Vagina (tissue), 2 donors: ENCODE results near the gene GNG2. TPM values are rescaled to one million over a fixed set of nuclear protein-coding genes. Genes with fewer than 3 reads are reported as not detected.

ENCODE experiments used
- DNase-seq, 2 donors: peaks; one replicate each; pipeline ENCODE4 v3.0.0-alpha.2; 2017; ENCODE audit errors: extremely low spot score in 2 of 2
- H3K27ac ChIP-seq: fragments of 200-600 bp; sonication (generic); one replicate; pipeline ENCODE4 v1.5.1; 2019
- H3K27me3 ChIP-seq: fragments of 200-600 bp; sonication (generic); one replicate; pipeline ENCODE4 v1.5.1; 2019
- H3K36me3 ChIP-seq, 2 donors: fragments of 200-600 bp; sonication (generic); one replicate each; pipeline ENCODE4 v1.5.1; 2017 to 2019
- H3K4me1 ChIP-seq: fragments of 200-600 bp; sonication (generic); one replicate; pipeline ENCODE4 v1.5.1; 2019
- H3K4me3 ChIP-seq, 2 donors: fragments of 200-600 bp; sonication (generic); 1 replicate in 1 of 2; 2 replicates in 1 of 2; pipeline ENCODE4 v1.5.1; 2016 to 2019
- H3K9me3 ChIP-seq: fragments of 200-600 bp; sonication (generic); one replicate; pipeline ENCODE4 v1.5.1; 2019
- POLR2A ChIP-seq, 2 donors: fragments of 450-650 bp; IDR thresholded peaks; one replicate each; pipeline ENCODE4 v1.6.1; 2017; ENCODE audit warnings: antibody characterized with exemption in 2 of 2, mild to moderate bottlenecking in 2 of 2, moderate library complexity in 2 of 2
- POLR2AphosphoS5 ChIP-seq, 2 donors: sonication (generic); formaldehyde crosslinking; IDR thresholded peaks; one replicate each; pipeline ENCODE4 v1.9.0; 2017; ENCODE audit warnings: antibody characterized with exemption in 2 of 2, mild to moderate bottlenecking in 2 of 2, low read depth in 1 of 2; ENCODE audit not compliant: insufficient read depth in 1 of 2
- intact Hi-C: fragments of 100-400 bp; cut with DNase I; formaldehyde crosslinking; loops from one replicate; pipeline ENCODE4 v1.15.1; 2023
- total RNA-seq: library from RNA; depleted of rRNA; stranded (reverse); fragments of >200 nt; gene quantifications from one replicate; pipeline ENCODE4 v1.2.3, GENCODE V29; 2016
- TF ChIP-seq, protein P1 (sequence below), 3 experiments: fragments of 450-650 bp in 2 of 3; fragments of 200-600 bp in 1 of 3; sonication (generic) in 1 of 3; IDR thresholded peaks; one replicate each; pipeline ENCODE4 v1.5.1; 2017 to 2019; ENCODE audit warnings: antibody characterized with exemption in 3 of 3, mild to moderate bottlenecking in 2 of 3, moderate library complexity in 2 of 3

GNG2 gene
- total RNA-seq, 1 donor from 2014 or later, result 12.8 TPM

DNA sequence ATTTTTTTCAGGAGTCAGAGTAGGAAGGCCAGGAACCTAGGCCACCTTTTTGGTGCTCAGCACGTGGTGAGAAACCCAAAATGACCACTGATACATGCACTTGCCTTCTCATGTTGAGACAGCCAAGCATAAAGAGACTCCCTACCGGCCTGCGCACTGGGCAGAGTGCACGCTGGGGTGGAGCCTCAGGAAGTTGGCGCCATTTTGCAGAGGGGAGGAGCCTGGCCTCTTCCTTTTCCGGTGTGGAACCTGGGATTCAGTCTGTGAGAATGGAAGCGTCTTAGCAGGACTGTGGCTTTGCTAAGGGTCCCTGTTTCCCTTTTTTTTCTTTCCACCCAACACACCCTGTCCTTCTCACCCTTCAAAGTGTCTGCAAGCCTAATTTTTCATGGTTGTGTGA lies 66.0 kb downstream of the GNG2 start:
- intact Hi-C loops, result no loop called here
- Histone ChIP-seq H3K9me3 (no peaks in the 10 kb centered on the region), H3K4me1 (no peaks in the 10 kb centered on the region), H3K4me3 (no peak overlapping the region), H3K36me3 (no peaks in the 10 kb centered on the region), H3K27ac (no peak overlapping the region), H3K27me3 (no peaks in the 10 kb centered on the region)
- DNase-seq, result no peak
- TF ChIP-seq POLR2AphosphoS5 (IDR thresholded peaks at IDR 0.05; ENCODE audit: insufficient read depth in 1 of 2, low read depth in 1 of 2), result no peak
- TF ChIP-seq, protein P1, sequence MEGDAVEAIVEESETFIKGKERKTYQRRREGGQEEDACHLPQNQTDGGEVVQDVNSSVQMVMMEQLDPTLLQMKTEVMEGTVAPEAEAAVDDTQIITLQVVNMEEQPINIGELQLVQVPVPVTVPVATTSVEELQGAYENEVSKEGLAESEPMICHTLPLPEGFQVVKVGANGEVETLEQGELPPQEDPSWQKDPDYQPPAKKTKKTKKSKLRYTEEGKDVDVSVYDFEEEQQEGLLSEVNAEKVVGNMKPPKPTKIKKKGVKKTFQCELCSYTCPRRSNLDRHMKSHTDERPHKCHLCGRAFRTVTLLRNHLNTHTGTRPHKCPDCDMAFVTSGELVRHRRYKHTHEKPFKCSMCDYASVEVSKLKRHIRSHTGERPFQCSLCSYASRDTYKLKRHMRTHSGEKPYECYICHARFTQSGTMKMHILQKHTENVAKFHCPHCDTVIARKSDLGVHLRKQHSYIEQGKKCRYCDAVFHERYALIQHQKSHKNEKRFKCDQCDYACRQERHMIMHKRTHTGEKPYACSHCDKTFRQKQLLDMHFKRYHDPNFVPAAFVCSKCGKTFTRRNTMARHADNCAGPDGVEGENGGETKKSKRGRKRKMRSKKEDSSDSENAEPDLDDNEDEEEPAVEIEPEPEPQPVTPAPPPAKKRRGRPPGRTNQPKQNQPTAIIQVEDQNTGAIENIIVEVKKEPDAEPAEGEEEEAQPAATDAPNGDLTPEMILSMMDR (IDR thresholded peaks at IDR 0.05), result no peak
- no peak for TF ChIP-seq POLR2A (IDR thresholded peaks at IDR 0.05)

DNA sequence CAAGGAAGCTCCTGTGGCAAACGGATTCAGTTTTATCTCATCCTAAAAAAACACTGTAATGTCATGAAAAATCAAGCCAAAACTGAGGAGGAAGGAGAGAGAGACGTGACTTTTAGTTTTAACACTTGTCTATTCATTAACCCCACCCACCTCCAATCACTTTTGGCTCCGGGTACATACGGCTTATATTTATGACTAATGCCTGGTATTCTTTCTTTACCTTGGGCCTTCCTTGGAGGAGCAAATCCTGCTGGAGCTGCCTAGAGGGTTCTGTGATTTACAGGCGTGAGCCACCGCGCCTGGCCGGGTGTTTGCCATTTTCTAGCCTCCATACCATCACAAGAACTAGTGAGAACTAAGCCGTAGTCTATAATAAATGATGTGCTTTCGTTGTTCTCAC lies 68.2 kb downstream of the GNG2 start:
- H3K9me3 ChIP-seq, result no peaks in the 10 kb centered on the region
- intact Hi-C loops, result no loop called here
- no peaks in the 10 kb centered on the region for H3K4me1 ChIP-seq
- H3K36me3 ChIP-seq, result no peaks in the 10 kb centered on the region
- TF ChIP-seq POLR2AphosphoS5 (IDR thresholded peaks at IDR 0.05; ENCODE audit: insufficient read depth in 1 of 2, low read depth in 1 of 2), result no peak
- TF ChIP-seq, protein P1 (IDR thresholded peaks at IDR 0.05), result no peak
- no peak overlapping the region for H3K4me3 ChIP-seq
- no peak overlapping the region for H3K27ac ChIP-seq
- no peaks in the 10 kb centered on the region for H3K27me3 ChIP-seq
- DNase-seq, result no peak

DNA sequence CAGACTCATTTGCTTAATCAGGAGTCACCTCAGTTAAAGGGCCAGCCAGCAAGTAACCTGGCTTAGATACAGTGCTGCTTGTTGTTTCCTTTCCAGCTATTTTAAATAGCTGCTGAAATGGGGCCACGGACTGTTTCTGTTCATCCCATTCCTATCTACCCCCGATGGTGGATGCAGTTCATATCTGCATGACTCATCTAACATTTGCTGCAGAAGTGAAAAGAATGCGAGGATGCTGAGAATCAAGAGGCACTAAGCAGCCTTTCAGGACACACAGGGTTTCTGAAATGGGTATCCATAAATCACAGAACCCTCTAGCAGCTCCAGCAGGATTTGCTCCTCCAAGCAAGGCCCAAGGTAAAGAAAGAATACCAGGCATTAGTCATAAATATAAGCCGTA lies 68.8 kb downstream of the GNG2 start:
- TF ChIP-seq, protein P1 (IDR thresholded peaks at IDR 0.05), result no peak
- TF ChIP-seq POLR2AphosphoS5 (IDR thresholded peaks at IDR 0.05; ENCODE audit: insufficient read depth in 1 of 2, low read depth in 1 of 2), result no peak
- no peak for TF ChIP-seq POLR2A (IDR thresholded peaks at IDR 0.05)
- Histone ChIP-seq H3K27me3 (no peaks in the 10 kb centered on the region), H3K4me3 (no peak overlapping the region), H3K9me3 (no peaks in the 10 kb centered on the region), H3K36me3 (no peaks in the 10 kb centered on the region), H3K4me1 (no peaks in the 10 kb centered on the region), H3K27ac (no peak overlapping the region)
- intact Hi-C loops, result no loop called here
- no peak for DNase-seq

DNA sequence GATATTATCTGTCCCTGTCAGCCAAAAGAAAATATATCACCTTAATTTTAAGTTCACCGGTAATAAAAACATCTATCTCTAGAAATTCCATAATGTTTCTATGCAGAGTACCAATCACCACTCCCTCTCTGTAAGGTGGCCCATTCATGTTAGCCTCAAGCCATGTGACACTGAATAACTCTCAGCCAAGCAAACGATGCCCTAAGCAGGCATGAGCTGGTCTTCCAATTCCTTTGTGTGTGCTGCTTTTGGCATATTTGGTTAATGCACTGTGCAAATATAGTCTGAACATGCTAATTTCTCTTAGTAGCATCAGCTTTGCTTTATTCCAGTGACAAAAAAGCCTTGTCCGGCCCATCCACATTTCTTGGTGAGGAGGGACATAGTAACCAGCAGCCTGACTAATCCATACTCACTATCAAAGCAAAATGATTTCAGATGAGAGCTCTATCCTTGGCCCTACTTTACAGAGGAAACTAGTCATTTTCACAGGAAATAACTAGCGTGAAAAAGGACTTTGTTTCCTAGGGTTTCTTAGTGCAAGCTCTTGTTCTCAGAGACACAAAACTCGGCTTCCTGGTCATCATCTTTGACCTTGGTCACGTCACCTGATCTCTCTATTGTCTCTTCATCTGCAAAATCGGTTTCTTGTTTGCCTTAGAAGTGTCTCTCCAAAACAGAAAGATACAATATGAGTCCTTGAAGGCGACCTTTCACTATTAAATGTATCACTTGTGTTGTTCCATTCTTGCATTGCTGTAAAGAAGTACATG lies 69.7 kb downstream of the GNG2 start:
- no peaks in the 10 kb centered on the region for H3K27me3 ChIP-seq
- no peaks in the 10 kb centered on the region for H3K4me1 ChIP-seq
- no peak overlapping the region for H3K27ac ChIP-seq
- DNase-seq, result no peak
- TF ChIP-seq POLR2AphosphoS5 (IDR thresholded peaks at IDR 0.05; ENCODE audit: insufficient read depth in 1 of 2, low read depth in 1 of 2), result no peak
- TF ChIP-seq, protein P1 (IDR thresholded peaks at IDR 0.05), result no peak
- no peak for TF ChIP-seq POLR2A (IDR thresholded peaks at IDR 0.05)
- H3K9me3 ChIP-seq, result no peaks in the 10 kb centered on the region
- H3K4me3 ChIP-seq, result no peak overlapping the region
- no peaks in the 10 kb centered on the region for H3K36me3 ChIP-seq
- intact Hi-C loops, result no loop called here

DNA sequence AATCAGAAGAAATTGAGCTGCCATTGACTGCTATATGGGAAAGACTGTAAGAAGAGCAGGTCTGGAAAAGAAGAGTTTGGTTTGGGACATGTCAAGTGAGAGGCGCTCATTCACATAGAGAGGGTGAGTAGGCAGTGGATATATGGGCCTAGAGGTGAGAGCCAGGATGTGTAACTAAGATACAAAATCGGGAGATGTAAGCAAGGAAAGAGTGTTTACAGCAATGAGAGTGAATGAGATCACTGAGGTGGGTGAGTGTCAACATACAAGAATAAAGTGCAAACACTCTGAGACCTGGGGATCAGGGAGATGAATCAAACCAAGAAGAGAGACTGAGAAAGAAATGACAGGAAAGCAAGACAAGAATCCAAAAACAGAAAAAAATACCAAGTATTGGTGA lies 70.9 kb downstream of the GNG2 start:
- intact Hi-C loops, result no loop called here
- H3K9me3 ChIP-seq, result no peaks in the 10 kb centered on the region
- no peaks in the 10 kb centered on the region for H3K36me3 ChIP-seq
- no peaks in the 10 kb centered on the region for H3K4me1 ChIP-seq
- TF ChIP-seq POLR2A (IDR thresholded peaks at IDR 0.05) (no peak), POLR2AphosphoS5 (IDR thresholded peaks at IDR 0.05; ENCODE audit: insufficient read depth in 1 of 2, low read depth in 1 of 2) (no peak)
- TF ChIP-seq, protein P1 (IDR thresholded peaks at IDR 0.05), result no peak
- no peak overlapping the region for H3K27ac ChIP-seq
- no peak overlapping the region for H3K4me3 ChIP-seq
- H3K27me3 ChIP-seq, result no peaks in the 10 kb centered on the region
- DNase-seq, result no peak
